SKM-1 treated with dmso at 0.1 percent for 144 hours (cell line): ENCODE data around the gene SHROOM2.
"Not testable (repeated sequence)": the region's sequence is repeated elsewhere in the genome, so short reads cannot be mapped to it uniquely, and the experiment has no call there.

Experiments
- DNase-seq: peaks from one replicate; lab custom pipeline; 2025; ENCODE audit not compliant: unreplicated experiment; lab: John Stamatoyannopoulos, UW

Gene SHROOM2

GRCh38 chrX:9785944-9786797 is at the start of gene SHROOM2:
Gene SHROOM2 (plus strand): TSS chrX:9786429. CDS start chrX:9786546, 117 bp downstream.
- no peak for DNase-seq

- no peak for DNase-seq
Measured at GRCh38 chrX:9737363-9737762, 48.9 kb upstream of the SHROOM2 start.

- DNase-seq: no peak
Measured at GRCh38 chrX:9738151-9738550, 48.1 kb upstream of the SHROOM2 start.

- no peak for DNase-seq
Measured at GRCh38 chrX:9739130-9739529, 47.1 kb upstream of the SHROOM2 start.

GRCh38 chrX:9745417-9746115 is 40.7 kb upstream of the SHROOM2 start:
- DNase-seq: no peak

- no peak for DNase-seq
Measured at GRCh38 chrX:9746148-9746888, 39.9 kb upstream of the SHROOM2 start.

GRCh38 chrX:9747644-9748043 is 38.6 kb upstream of the SHROOM2 start:
- no peak for DNase-seq

GRCh38 chrX:9749146-9749692 is 37.0 kb upstream of the SHROOM2 start:
- no peak for DNase-seq

GRCh38 chrX:9757366-9757765 is 28.9 kb upstream of the SHROOM2 start:
- no peak for DNase-seq

GRCh38 chrX:9758021-9758638 is 28.1 kb upstream of the SHROOM2 start:
- DNase-seq: no peak

- DNase-seq: no peak
Measured at GRCh38 chrX:9759337-9759736, 26.9 kb upstream of the SHROOM2 start.

GRCh38 chrX:9765072-9765736 is 21.0 kb upstream of the SHROOM2 start:
- no peak for DNase-seq

GRCh38 chrX:9765737-9766097 is 20.5 kb upstream of the SHROOM2 start, which contains the start of gene GPR143:
Gene GPR143 (minus strand): TSS chrX:9765847. CDS start chrX:9765817, 30 bp downstream.
- no peak for DNase-seq

- no peak for DNase-seq
Measured at GRCh38 chrX:9767375-9767774, 18.9 kb upstream of the SHROOM2 start.

GRCh38 chrX:9768321-9768839 is 17.8 kb upstream of the SHROOM2 start:
- DNase-seq: not testable (repeated sequence)

GRCh38 chrX:9770319-9770718 is 15.9 kb upstream of the SHROOM2 start:
- no peak for DNase-seq

GRCh38 chrX:9772943-9773342 is 13.3 kb upstream of the SHROOM2 start:
- no peak for DNase-seq

- peak; percentile 25 for DNase-seq
Measured at GRCh38 chrX:9775930-9776329, 10.3 kb upstream of the SHROOM2 start.

- DNase-seq: no peak
Measured at GRCh38 chrX:9781941-9782340, 4.3 kb upstream of the SHROOM2 start.

GRCh38 chrX:9784332-9784731 is 1.9 kb upstream of the SHROOM2 start:
- DNase-seq: no peak
